GM12873 (cell line): Measurements from ENCODE around the gene SIGLEC7.

ENCODE experiments used
- TF ChIP-seq, protein P1 (sequence below): IDR thresholded peaks from 2 replicates; pipeline ENCODE4 v1.5.1; 2012; ENCODE audit warnings: low read depth, mild to moderate bottlenecking, moderate library complexity, low read length, control low read depth; ENCODE audit not compliant: insufficient read depth; ENCODE audit errors: missing control alignments

Gene SIGLEC7

DNA sequence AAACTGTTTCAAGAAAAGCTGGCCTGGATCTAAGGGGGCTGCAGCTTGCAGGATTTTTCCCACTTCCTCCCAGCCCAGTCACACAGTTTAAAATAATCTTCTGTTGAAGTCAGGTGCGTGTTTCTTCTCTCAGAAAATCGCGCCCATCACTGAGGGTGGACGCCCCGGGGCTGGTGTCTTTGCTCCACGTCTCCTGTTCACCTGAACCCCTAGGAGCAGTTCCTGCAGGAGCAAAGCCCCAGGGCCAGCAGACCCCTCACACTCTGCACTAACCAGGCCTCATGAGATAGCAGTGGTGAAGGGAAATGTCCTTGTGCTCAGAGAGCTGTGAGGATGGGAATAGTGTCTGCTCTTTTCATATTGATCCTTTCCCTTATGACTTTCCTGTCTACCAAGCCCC, 920 bp upstream of the SIGLEC7 start:
- TF ChIP-seq, protein P1, sequence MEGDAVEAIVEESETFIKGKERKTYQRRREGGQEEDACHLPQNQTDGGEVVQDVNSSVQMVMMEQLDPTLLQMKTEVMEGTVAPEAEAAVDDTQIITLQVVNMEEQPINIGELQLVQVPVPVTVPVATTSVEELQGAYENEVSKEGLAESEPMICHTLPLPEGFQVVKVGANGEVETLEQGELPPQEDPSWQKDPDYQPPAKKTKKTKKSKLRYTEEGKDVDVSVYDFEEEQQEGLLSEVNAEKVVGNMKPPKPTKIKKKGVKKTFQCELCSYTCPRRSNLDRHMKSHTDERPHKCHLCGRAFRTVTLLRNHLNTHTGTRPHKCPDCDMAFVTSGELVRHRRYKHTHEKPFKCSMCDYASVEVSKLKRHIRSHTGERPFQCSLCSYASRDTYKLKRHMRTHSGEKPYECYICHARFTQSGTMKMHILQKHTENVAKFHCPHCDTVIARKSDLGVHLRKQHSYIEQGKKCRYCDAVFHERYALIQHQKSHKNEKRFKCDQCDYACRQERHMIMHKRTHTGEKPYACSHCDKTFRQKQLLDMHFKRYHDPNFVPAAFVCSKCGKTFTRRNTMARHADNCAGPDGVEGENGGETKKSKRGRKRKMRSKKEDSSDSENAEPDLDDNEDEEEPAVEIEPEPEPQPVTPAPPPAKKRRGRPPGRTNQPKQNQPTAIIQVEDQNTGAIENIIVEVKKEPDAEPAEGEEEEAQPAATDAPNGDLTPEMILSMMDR = no peak

- TF ChIP-seq, protein P1 = no peak
Measured at GRCh38 chr19:51143486-51143885, 1.4 kb downstream of the SIGLEC7 start.

DNA sequence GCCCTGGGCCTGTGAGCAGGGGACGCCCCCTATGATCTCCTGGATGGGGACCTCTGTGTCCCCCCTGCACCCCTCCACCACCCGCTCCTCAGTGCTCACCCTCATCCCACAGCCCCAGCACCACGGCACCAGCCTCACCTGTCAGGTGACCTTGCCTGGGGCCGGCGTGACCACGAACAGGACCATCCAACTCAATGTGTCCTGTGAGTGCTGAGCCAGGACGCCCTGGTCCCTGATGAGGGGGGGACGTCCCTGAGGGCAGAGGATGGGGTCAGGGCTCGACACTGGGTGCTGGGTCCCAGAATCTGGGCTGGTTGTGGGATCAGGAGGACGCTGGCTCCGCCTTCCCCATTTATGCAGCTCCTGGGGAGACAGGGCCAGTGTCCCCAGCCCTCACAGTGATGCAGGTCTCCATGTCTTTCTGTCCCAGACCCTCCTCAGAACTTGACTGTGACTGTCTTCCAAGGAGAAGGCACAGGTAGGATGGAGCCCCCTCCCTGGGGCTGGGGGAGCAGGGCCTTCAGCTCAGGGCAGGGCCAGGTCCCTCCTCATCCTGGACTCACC, 2.5 kb downstream of the SIGLEC7 start:
- TF ChIP-seq, protein P1 = no peak

GRCh38 chr19:51145916-51146493, 3.9 kb downstream of the SIGLEC7 start:
- TF ChIP-seq, protein P1 = no peak

GRCh38 chr19:51146751-51147150, 4.7 kb downstream of the SIGLEC7 start:
- TF ChIP-seq, protein P1 = no peak

DNA sequence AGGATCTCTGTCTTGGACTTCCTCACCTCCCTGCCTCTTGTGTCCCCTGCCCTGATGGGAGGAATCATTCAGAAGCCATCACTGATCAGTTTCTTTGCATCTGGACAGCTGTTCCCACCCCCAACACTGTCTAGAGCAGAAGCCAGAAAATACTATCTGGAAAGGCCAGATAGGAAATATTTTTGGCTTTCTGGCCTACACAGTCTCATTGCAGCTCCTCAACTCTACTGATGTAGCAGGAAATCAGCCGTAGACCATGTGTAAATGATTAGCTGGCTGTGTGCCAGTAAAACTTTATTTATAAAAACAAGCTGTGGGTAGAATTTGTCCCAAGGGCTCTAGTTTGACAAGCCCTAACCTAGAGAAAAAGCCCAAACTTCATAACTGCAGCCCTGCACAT, 5.6 kb downstream of the SIGLEC7 start:
- TF ChIP-seq, protein P1 = no peak

DNA sequence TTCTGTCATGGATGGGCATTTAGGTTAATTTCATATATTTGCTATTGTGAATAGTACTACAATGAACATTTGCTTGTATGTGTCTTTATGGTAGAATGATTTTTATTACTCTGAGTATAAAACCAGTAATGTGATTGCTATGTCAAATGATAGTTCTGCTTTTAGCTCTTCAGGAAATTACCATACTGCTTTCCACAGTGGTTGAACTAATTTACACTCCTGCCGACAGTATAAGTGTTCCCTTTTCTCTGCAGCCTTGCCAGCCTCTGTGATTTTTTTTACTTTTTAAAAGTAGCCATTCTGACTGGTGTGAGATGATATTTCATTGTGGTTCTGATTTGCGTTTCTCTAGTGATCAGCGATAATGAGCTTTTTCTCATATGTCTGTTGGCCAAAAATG, 6.5 kb downstream of the SIGLEC7 start:
- TF ChIP-seq, protein P1 = no peak
